SK-N-MC (cell line): ENCODE data around the gene STPG2.

Source experiments
- DNase-seq: peaks from one replicate; pipeline ENCODE4 v3.0.0-alpha.2; 2011; ENCODE audit warnings: low read depth, low spot score
- H3K27ac ChIP-seq: fragments of 200-600 bp; sonication (generic); 2 replicates; pipeline ENCODE4 v1.5.1; 2016; ENCODE audit warnings: mixed run types
- H3K36me3 ChIP-seq: fragments of 200-600 bp; sonication (generic); 2 replicates; pipeline ENCODE4 v1.6.1; 2017; ENCODE audit warnings: antibody characterized with exemption, low read length, mixed read lengths; ENCODE audit not compliant: insufficient read depth
- H3K4me3 ChIP-seq: fragments of 200-600 bp; sonication (generic); 2 replicates; pipeline ENCODE4 v1.5.1; 2016
- H3K9ac ChIP-seq: fragments of 200-600 bp; sonication (generic); 2 replicates; pipeline ENCODE4 v1.8.0; 2017; ENCODE audit warnings: mixed run types, mixed read lengths; ENCODE audit not compliant: insufficient read length
- H3K9me3 ChIP-seq: fragments of 200-600 bp; sonication (generic); 2 replicates; pipeline ENCODE4 v1.6.1; 2017; ENCODE audit warnings: low read depth, mild to moderate bottlenecking, antibody characterized with exemption, low read length, moderate library complexity, mixed read lengths
- EZH2 ChIP-seq: fragments of 200-600 bp; sonication (generic); IDR thresholded peaks from one replicate; pipeline ENCODE4 v1.6.1; 2017; ENCODE audit warnings: antibody characterized with exemption
- FOXP2 ChIP-seq: optimal IDR thresholded peaks from 2 replicates; pipeline ENCODE3; 2011; ENCODE audit warnings: mild to moderate bottlenecking, moderate library complexity; ENCODE audit not compliant: insufficient read depth; ENCODE audit errors: extremely low read length, control extremely low read depth
- POLR2AphosphoS5 ChIP-seq: IDR thresholded peaks from 2 replicates; pipeline ENCODE4 v1.6.1; 2012; ENCODE audit warnings: mild to moderate bottlenecking, low read depth, low read length, borderline replicate concordance

STPG2 gene

DNA sequence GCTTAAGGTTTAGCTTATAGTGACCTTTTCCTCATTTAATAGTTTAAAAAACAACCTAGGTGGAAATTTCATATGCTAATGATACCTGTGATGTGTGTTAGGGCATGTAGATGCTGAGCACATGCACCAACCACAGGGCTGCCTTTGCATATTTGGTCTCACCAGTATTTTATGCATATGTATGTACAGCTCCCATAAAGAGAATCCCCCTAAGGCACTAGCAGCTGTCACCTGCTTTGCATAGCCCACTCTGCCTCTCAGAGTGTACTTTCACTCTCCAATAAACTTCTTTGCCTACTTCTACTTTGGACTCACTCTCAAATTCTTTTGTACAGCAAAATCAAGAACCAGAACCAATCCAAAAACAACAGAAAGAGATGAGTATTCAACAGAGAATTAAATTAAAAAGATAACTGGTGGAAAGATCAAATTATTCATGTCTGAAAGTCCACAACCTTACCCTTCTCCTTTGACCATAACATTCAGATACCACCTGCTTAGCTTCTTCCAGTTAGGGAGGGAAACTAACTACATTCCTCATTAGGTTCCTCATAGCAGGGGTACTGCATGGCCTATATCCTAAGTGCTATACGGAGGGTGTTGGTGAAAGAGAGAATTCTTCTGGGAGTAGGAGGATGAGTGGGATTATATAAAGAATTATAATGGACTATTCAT, 250.5 kb downstream of the STPG2 start:
- no peak overlapping the region for H3K9ac ChIP-seq
- TF ChIP-seq EZH2: no peak
- TF ChIP-seq FOXP2: no peak
- no peak for TF ChIP-seq POLR2AphosphoS5
- no peak for DNase-seq
- H3K36me3 ChIP-seq: no peaks in the 10 kb centered on the region
- no peak overlapping the region for H3K27ac ChIP-seq
- no peaks in the 10 kb centered on the region for H3K9me3 ChIP-seq
- no peak overlapping the region for H3K4me3 ChIP-seq

DNA sequence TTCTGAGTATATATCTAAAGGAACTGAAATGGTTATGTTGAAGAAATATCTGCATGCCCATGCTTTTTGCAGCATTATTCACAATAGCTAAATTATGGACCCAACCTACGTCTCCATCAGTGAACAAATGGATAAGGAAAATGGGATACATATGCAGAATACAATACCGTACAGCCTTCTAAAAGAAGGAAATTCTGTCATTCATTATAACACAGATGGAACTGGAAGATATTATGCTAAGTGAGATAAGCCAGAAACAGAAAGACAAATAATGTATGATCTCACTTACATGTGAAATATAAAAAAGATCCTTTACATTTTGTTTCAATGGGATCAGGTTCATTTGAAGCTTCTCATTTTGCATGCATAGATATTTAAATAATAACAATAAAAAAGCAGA, 263.3 kb downstream of the STPG2 start:
- DNase-seq: no peak
- TF ChIP-seq EZH2 (no peak), FOXP2 (no peak), POLR2AphosphoS5 (no peak)
- no peaks in the 10 kb centered on the region for H3K9me3 ChIP-seq
- H3K36me3 ChIP-seq: no peaks in the 10 kb centered on the region
- no peak overlapping the region for H3K27ac ChIP-seq
- no peak overlapping the region for H3K4me3 ChIP-seq
- no peak overlapping the region for H3K9ac ChIP-seq

DNA sequence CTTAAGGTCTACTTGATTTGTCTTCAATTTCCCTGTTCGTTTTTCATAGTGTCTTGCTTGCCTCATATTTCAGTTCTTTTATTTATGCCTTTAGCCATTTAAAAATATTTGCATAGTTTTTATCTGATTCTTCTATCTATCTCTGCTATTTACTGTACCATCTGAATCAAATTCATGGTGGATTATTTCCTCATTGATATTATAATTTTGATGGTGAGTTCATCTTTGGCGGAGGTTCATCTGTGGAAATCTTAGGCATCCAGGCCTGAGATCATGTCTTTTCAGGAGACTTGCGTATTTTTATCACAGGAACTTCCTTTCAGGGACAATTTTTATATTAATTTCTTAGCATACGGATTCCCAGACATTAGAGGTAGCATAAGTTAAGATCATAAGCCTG, 275.2 kb downstream of the STPG2 start:
- Histone ChIP-seq H3K9ac (no peak overlapping the region), H3K9me3 (no peaks in the 10 kb centered on the region), H3K27ac (peak overlapping the region; percentile 63; the same call in 1 of the 2 replicates), H3K36me3 (no peaks in the 10 kb centered on the region), H3K4me3 (0 out of 2 replicates have a peak overlapping the region, but pooled peaks have one; percentile 11)
- TF ChIP-seq FOXP2: no peak
- no peak for TF ChIP-seq POLR2AphosphoS5
- no peak for TF ChIP-seq EZH2
- DNase-seq: peak; percentile 22

DNA sequence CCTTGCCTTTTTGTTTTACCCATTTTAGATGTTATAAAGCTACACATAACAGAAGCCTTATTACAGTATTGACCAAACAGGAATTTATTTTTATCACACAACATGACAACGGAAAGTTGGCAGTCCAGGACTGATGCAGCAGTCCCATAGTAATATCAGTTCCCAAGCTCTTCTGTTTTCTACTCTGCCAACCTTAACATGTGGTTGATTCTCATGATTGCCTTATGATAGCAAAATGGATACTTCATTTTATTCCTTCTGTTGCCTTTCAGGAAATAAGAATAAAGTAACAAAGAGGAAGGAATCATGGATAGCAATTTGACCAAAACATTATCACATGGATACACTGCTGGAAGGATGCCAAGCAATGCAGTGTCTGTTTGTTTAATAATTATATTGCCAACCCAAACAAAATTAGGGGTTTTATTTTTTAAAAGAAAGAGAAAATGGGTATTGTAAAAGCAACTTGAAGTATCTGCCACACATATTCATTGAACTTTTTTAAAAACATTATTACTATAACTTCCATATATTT, 275.7 kb downstream of the STPG2 start:
- no peak for DNase-seq
- no peaks in the 10 kb centered on the region for H3K9me3 ChIP-seq

DNA sequence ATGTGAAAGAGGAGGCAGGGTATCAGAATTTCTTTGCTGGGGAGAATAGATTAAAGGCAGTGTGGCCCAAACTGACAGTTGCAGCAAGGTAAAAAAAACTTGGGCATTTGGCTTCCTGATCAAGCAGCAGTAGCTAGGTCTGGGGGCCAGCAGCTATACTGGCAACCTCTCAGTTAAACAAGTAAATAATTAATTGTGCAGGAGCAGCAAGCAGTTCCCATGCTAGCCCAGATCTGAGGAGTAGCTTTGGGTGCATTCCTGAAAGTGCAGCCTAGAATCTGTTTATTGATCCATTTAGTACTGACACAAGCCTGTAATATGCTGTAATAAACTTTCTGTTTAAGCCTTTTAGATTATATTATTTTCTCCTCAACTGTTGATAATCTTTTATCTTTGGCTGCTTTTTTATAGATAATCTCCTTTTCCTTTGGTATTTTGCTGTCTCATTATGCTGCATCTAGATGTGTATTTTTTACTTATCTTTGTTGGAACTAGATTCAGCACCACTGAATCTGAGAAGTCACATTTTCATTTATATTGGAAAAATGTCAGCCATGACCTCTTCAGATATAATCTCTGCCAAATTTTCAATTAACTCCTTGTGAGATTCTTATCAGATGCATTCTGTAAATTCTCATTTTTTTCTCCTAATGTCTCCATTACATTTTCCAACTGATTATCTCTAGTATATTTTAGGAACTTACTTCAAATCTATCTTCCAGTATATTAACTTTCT, 276.3 kb downstream of the STPG2 start:
- H3K27ac ChIP-seq: peak overlapping the region; percentile 30; the same call in 1 of the 2 replicates
- no peak for DNase-seq
- no peak for TF ChIP-seq EZH2
- no peak for TF ChIP-seq FOXP2
- TF ChIP-seq POLR2AphosphoS5: no peak

More for the DNA sequence above, 275.7 kb downstream of the STPG2 start:
- H3K9ac ChIP-seq: no peak overlapping the region
- no peaks in the 10 kb centered on the region for H3K36me3 ChIP-seq
- no peak overlapping the region for H3K4me3 ChIP-seq
- TF ChIP-seq POLR2AphosphoS5: no peak
- no peak for TF ChIP-seq FOXP2
- no peak for TF ChIP-seq EZH2
- peak overlapping the region; percentile 63 for H3K27ac ChIP-seq

DNA sequence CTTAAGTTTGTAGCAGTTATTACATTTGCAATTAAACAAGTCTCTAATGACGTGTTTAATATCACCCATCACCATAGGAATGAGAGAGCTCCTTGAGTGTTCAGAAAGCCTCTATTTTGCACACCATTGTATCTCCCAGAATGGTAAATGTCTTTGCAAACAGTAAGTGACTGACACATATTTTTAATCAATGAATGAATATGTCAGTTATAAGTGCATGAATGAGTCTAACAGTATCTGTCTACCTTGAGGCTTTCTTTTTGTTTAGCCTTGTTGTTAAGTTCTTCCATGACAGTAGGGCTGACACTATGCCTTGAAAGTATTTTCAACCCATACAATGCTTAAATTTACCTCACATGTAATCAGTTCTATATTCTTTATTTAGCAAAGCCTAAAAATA, 292.2 kb downstream of the STPG2 start:
- H3K36me3 ChIP-seq: no peaks in the 10 kb centered on the region
- no peak overlapping the region for H3K9ac ChIP-seq
- H3K27ac ChIP-seq: no peak overlapping the region
- H3K4me3 ChIP-seq: no peak overlapping the region
- DNase-seq: no peak
- TF ChIP-seq FOXP2 (no peak), EZH2 (no peak), POLR2AphosphoS5 (no peak)
- H3K9me3 ChIP-seq: no peaks in the 10 kb centered on the region

More for the DNA sequence above, 276.3 kb downstream of the STPG2 start:
- no peak overlapping the region for H3K9ac ChIP-seq
- no peaks in the 10 kb centered on the region for H3K36me3 ChIP-seq
- H3K4me3 ChIP-seq: no peak overlapping the region
- H3K9me3 ChIP-seq: no peaks in the 10 kb centered on the region

DNA sequence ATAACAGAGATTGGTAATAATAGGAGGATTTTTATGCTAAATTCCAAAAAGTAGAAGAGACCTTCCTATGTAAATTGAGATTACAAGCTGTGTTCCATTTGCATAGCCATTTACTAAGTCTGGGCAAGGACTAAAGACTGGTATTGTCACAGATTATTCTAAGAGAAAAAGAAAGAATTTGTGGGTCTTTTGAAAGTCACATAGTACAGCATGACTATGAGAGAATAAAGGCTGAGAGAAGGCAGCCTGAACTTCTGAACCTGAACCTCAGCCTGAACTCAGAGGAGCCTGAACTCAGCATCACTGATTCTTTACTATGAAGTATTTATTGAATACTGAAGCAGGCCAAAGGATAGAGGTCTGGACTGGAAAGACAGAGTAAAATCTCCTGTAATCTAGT, 297.5 kb downstream of the STPG2 start:
- no peak for DNase-seq
- Histone ChIP-seq H3K9me3 (no peaks in the 10 kb centered on the region), H3K9ac (no peak overlapping the region), H3K27ac (no peak overlapping the region), H3K4me3 (no peak overlapping the region), H3K36me3 (no peaks in the 10 kb centered on the region)
- no peak for TF ChIP-seq EZH2
- no peak for TF ChIP-seq FOXP2
- no peak for TF ChIP-seq POLR2AphosphoS5

DNA sequence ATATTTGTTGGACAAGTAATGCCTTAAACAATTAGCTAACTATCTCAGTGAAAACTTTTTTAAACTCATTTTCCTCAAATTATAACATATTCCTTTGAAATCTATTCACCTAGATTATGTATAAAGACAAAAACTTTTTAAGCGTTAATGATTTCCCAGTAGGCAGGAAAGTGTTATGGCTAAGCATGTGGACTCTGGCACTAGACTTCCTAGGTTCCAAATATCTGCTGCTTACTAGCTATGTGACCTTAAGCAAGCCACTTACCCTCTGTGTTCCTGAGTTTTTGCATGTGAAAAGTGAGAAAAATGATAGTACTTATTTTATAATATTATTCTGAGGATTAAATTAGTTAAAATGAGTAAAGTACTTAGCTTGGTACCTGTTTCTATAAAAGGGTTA, 301.8 kb downstream of the STPG2 start:
- no peaks in the 10 kb centered on the region for H3K36me3 ChIP-seq
- no peak overlapping the region for H3K27ac ChIP-seq
- no peak for DNase-seq
- TF ChIP-seq FOXP2: no peak
- no peak for TF ChIP-seq POLR2AphosphoS5
- H3K9me3 ChIP-seq: no peaks in the 10 kb centered on the region
- H3K4me3 ChIP-seq: no peak overlapping the region
- H3K9ac ChIP-seq: no peak overlapping the region

DNA sequence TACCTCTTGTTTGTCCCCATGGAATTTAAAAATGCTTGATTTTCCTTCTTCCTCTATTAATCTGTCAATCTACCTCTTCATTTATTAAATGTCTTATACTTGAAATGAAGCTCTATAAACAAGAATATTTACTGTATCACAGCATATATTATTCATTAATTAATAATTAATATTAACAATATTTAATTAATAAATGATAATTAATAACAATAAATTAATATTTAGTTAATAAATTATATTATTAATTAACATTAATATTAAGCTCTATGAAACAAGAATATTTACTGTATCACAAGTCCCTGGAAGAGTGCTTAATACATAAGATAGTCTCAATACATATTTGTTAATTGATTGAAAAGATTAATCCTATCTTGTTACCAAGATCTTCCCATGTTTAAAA, 306.6 kb downstream of the STPG2 start:
- Histone ChIP-seq H3K27ac (no peak overlapping the region), H3K36me3 (no peaks in the 10 kb centered on the region), H3K9me3 (no peaks in the 10 kb centered on the region), H3K4me3 (no peak overlapping the region), H3K9ac (no peak overlapping the region)
- DNase-seq: no peak
- TF ChIP-seq POLR2AphosphoS5: no peak
- no peak for TF ChIP-seq EZH2
- no peak for TF ChIP-seq FOXP2
